ENCODE results near the gene SPOCD1.

SPOCD1 gene

DNA sequence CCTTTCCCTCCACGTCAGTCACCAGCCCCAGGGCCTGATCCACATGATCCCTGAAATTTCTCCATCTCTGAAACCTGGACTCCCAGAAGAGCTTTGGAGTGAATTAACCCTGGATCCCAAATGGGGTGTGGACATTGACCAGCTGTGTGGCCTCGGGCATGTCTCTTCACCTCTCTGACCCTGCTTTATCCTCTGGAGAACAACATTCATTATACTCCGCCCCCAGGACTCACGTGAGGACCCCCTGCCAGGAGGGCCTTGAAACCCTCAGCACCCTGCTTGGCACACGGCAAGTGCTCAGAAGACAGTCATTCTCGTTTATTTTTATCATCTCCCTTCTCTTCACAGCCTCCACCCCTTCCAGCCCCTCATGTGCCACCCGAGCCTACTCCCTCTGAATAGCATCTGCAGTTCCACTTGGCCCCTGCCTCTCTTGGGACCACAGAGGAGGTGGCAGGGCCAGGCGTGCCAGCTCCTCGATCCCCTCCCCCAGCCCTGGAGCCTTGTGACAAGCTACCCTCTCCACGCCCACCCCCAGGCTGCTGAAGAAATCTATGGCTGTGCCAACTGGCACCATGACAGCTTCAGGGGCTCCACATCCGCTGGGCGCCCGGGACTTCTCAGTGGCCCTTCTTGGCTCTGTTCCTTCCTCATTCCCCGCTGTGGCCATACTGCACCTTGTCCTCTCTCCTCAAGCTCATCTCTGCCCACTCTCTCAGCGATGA lies 69.7 kb downstream of the SPOCD1 start:
- no peaks in the 10 kb centered on the region for H3K27me3 ChIP-seq (ENCODE audit: insufficient read depth, poor library complexity, severe bottlenecking)
- DNase-seq (ENCODE audit: low read depth in 1 of 2, low spot score in 1 of 2) = no peak
- H3K4me3 ChIP-seq (replicated peaks; ENCODE audit: insufficient read depth, low read length) = no peak overlapping the region
- TF ChIP-seq POLR2AphosphoS5 (IDR thresholded peaks at IDR 0.05; ENCODE audit: low read depth) = no peak
- TF ChIP-seq GABPA (IDR thresholded peaks at IDR 0.05; ENCODE audit: low read depth) = no peak
- TF ChIP-seq, protein P1, sequence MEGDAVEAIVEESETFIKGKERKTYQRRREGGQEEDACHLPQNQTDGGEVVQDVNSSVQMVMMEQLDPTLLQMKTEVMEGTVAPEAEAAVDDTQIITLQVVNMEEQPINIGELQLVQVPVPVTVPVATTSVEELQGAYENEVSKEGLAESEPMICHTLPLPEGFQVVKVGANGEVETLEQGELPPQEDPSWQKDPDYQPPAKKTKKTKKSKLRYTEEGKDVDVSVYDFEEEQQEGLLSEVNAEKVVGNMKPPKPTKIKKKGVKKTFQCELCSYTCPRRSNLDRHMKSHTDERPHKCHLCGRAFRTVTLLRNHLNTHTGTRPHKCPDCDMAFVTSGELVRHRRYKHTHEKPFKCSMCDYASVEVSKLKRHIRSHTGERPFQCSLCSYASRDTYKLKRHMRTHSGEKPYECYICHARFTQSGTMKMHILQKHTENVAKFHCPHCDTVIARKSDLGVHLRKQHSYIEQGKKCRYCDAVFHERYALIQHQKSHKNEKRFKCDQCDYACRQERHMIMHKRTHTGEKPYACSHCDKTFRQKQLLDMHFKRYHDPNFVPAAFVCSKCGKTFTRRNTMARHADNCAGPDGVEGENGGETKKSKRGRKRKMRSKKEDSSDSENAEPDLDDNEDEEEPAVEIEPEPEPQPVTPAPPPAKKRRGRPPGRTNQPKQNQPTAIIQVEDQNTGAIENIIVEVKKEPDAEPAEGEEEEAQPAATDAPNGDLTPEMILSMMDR (IDR thresholded peaks at IDR 0.05; ENCODE audit: insufficient read depth, low read length) = no peak
- TF ChIP-seq, protein P2, sequence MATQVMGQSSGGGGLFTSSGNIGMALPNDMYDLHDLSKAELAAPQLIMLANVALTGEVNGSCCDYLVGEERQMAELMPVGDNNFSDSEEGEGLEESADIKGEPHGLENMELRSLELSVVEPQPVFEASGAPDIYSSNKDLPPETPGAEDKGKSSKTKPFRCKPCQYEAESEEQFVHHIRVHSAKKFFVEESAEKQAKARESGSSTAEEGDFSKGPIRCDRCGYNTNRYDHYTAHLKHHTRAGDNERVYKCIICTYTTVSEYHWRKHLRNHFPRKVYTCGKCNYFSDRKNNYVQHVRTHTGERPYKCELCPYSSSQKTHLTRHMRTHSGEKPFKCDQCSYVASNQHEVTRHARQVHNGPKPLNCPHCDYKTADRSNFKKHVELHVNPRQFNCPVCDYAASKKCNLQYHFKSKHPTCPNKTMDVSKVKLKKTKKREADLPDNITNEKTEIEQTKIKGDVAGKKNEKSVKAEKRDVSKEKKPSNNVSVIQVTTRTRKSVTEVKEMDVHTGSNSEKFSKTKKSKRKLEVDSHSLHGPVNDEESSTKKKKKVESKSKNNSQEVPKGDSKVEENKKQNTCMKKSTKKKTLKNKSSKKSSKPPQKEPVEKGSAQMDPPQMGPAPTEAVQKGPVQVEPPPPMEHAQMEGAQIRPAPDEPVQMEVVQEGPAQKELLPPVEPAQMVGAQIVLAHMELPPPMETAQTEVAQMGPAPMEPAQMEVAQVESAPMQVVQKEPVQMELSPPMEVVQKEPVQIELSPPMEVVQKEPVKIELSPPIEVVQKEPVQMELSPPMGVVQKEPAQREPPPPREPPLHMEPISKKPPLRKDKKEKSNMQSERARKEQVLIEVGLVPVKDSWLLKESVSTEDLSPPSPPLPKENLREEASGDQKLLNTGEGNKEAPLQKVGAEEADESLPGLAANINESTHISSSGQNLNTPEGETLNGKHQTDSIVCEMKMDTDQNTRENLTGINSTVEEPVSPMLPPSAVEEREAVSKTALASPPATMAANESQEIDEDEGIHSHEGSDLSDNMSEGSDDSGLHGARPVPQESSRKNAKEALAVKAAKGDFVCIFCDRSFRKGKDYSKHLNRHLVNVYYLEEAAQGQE (IDR thresholded peaks at IDR 0.05; ENCODE audit: insufficient replicate concordance, low read depth) = no peak
- no peak for TF ChIP-seq SPI1 (IDR thresholded peaks at IDR 0.05; ENCODE audit: borderline replicate concordance, low read depth)
- no peak overlapping the region for H3K27ac ChIP-seq (replicated peaks)

DNA sequence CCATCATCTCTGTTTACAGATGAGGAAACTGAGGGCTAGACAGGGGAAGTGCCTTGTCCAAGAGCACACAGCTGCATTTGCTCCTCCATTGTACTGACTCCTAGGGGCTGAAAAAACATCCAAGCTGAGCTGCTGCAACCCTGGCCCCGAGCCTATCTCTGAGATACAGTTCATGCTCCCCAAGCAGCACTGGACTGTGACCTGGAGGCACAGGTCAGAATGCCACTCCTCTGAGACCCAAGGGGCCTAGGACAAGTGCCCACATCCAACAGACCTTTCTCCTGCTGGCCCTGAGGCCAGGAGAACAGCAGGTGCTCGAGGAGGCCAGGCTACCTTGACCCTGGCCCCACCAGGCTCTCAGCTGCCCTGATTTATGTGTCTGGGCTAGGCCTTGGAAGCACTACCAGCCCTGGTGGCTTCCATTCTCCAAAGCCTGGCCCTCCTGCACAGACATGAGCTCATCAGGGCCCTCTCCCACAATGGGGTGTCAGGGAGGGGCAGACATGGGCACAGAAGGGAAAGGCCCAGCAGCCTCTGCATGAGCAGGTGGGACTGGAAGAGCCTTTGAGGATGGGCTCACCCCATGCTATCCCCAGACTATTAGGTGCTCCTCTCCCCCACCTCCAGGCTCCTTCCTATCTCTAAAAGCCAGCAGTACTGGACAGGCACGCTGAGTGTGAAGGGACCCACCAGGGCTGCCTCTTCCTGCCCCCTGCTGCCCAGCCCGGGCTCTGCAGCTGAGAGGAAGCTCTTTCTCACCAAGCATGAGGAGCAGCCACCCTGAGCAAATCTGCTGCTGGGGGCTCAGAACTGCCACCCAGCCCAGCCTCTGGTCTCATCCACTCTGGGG lies 70.5 kb downstream of the SPOCD1 start:
- peak in 1 of 2 experiments; percentile 63 for DNase-seq (ENCODE audit: low read depth in 1 of 2, low spot score in 1 of 2)
- H3K27me3 ChIP-seq (ENCODE audit: insufficient read depth, poor library complexity, severe bottlenecking) = no peaks in the 10 kb centered on the region

DNA sequence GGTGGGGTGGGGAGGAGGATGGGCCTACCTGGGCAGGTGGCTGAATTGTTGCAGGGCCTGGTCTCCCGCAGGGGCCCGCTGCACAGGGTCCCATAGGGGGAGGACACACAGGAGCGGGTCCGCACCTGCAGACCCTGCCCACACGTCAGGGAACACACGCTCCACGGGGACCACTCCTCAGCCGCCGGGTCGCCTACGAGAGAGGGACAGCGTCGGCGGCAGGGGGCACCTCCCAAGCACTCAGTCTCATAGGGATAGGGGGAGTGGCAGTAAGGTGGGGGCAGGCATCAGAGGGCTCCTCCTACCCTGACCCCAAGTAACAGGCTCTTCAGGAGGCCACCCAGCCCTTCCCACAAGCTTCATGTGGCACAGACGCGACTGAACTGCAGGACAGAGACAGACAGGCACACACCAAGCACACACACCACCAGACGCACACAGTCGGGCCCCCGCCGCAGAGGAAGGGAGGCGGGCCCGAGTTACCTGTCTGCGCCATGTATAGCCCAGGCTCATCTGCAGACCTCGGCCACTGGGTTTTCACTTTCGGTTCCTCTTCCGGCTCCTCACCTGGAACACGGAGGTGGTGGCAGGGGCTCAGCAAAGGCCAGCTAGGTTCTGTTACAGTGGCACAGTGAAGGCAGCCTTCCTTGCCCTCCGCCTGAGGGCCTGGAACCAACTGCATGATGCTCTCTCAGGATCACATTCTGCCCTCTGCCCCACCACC lies 71.5 kb downstream of the SPOCD1 start:
- TF ChIP-seq, protein P2 (IDR thresholded peaks at IDR 0.05; ENCODE audit: insufficient replicate concordance, low read depth) = no peak
- TF ChIP-seq, protein P1 (IDR thresholded peaks at IDR 0.05; ENCODE audit: insufficient read depth, low read length) = no peak
- TF ChIP-seq POLR2AphosphoS5 (IDR thresholded peaks at IDR 0.05; ENCODE audit: low read depth) (no peak), GABPA (IDR thresholded peaks at IDR 0.05; ENCODE audit: low read depth) (no peak)
- Histone ChIP-seq H3K27me3 (ENCODE audit: insufficient read depth, poor library complexity, severe bottlenecking) (peaks cover 3% of the 10 kb centered on the region), H3K27ac (replicated peaks) (no peak overlapping the region), H3K4me3 (replicated peaks; ENCODE audit: insufficient read depth, low read length) (no peak overlapping the region)
- no peak for DNase-seq (ENCODE audit: low read depth in 1 of 2, low spot score in 1 of 2)

More for the DNA sequence above, 70.5 kb downstream of the SPOCD1 start:
- no peak overlapping the region for H3K27ac ChIP-seq (replicated peaks)
- H3K4me3 ChIP-seq (replicated peaks; ENCODE audit: insufficient read depth, low read length) = no peak overlapping the region
- TF ChIP-seq POLR2AphosphoS5 (IDR thresholded peaks at IDR 0.05; ENCODE audit: low read depth) = no peak
- TF ChIP-seq, protein P1 (IDR thresholded peaks at IDR 0.05; ENCODE audit: insufficient read depth, low read length) = peak; percentile 54

All from HL-60 (cell line).